GM12878 (cell line): ENCODE data around the gene LRRC7.

ENCODE experiments used
- BCLAF1 ChIP-seq: fragments of 450-650 bp; IDR thresholded peaks from 2 replicates; pipeline ENCODE4 v1.6.1; 2017; ENCODE audit warnings: antibody characterized with exemption, mild to moderate bottlenecking, moderate library complexity
- BHLHE40 ChIP-seq, 2 experiments: fragments of 450-650 bp in 1 of 2; IDR thresholded peaks; 2 replicates each; pipeline ENCODE4 v1.6.1; 2011 to 2017; ENCODE audit warnings: low read depth in 2 of 2, borderline replicate concordance in 1 of 2, improper control_type of control experiment in 1 of 2, low read length in 1 of 2, mild to moderate bottlenecking in 1 of 2
- BRCA1 ChIP-seq: IDR thresholded peaks from 2 replicates; pipeline ENCODE4 v1.6.1; 2011; ENCODE audit warnings: low read depth, low read length, improper control_type of control experiment
- CEBPZ ChIP-seq: fragments of 150-350 bp; IDR thresholded peaks from 2 replicates; pipeline ENCODE4 v1.6.1; 2016; ENCODE audit warnings: low read depth, low read length
- CTCF ChIP-seq, 3 experiments: IDR thresholded peaks in 2 of 3; conservative IDR thresholded peaks in 1 of 3; 2 replicates each; pipeline ENCODE4 v1.5.1; 2011; ENCODE audit warnings: low read depth in 3 of 3, low read length in 3 of 3, mild to moderate bottlenecking in 3 of 3, control low read depth in 2 of 3, moderate library complexity in 2 of 3, inconsistent platforms in 1 of 3, mixed read lengths in 1 of 3; ENCODE audit not compliant: control insufficient read depth in 2 of 3, insufficient read depth in 1 of 3; ENCODE audit errors: extremely low read depth in 1 of 3
- EZH2 ChIP-seq: IDR thresholded peaks from 2 replicates; pipeline ENCODE4 v1.6.1; 2012; ENCODE audit warnings: low read depth, mild to moderate bottlenecking, control low read depth, inconsistent platforms, low read length, borderline replicate concordance; ENCODE audit not compliant: control insufficient read depth
- FOXK2 ChIP-seq: fragments of 450-650 bp; IDR thresholded peaks from 2 replicates; pipeline ENCODE4 v1.6.1; 2017; ENCODE audit warnings: mild to moderate bottlenecking, moderate library complexity
- JUND ChIP-seq: IDR thresholded peaks from 2 replicates; pipeline ENCODE4 v1.6.1; 2012; ENCODE audit warnings: low read depth, mild to moderate bottlenecking, low read length, improper control_type of control experiment, moderate library complexity
- POLR2A ChIP-seq: IDR thresholded peaks from 2 replicates; pipeline ENCODE4 v1.6.1; 2011; ENCODE audit warnings: low read depth, mild to moderate bottlenecking, low read length
- RAD51 ChIP-seq: fragments of 450-650 bp; IDR thresholded peaks from 2 replicates; pipeline ENCODE4 v1.6.1; 2016; ENCODE audit warnings: moderate library complexity, mild to moderate bottlenecking, inconsistent platforms
- TCF12 ChIP-seq: IDR thresholded peaks from 2 replicates; pipeline ENCODE4 v1.6.1; 2011; ENCODE audit warnings: low read depth, mild to moderate bottlenecking, low read length
- ZSCAN29 ChIP-seq: fragments of 450-650 bp; IDR thresholded peaks from 2 replicates; pipeline ENCODE4 v1.6.1; 2017; ENCODE audit warnings: mild to moderate bottlenecking, moderate library complexity

DNA sequence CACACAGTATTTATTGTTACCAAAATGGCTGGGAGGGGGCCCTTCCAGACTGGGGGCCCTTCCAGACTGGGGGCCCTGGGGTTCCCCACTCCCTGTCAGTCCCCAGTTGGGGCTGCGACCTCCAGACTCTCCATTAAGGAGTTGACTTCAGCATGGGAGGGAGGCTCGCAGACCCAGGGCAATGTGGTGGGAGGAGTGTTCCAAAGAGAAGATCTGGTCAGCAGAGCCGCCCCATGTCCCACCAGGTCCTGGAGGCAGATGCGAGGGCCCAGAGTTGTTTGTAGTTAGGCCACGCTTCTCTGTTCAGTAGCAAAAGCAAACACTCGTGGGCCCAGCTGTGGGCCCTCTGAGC, 352.2 kb downstream of the LRRC7 start:
- TF ChIP-seq TCF12 (no peak), CEBPZ (no peak), POLR2A (no peak), RAD51 (no peak), JUND (no peak), EZH2 (no peak), CTCF (IDR thresholded peaks at IDR 0.05 in 2 of 3, conservative IDR thresholded peaks at IDR 0.05 in 1 of 3; ENCODE audit: control insufficient read depth in 2 of 3, extremely low read depth in 1 of 3, insufficient read depth in 1 of 3, low read depth in 3 of 3, low read length in 3 of 3) (no peak), BRCA1 (no peak), BCLAF1 (no peak), BHLHE40 (IDR thresholded peaks at IDR 0.05; ENCODE audit: borderline replicate concordance in 1 of 2, low read depth in 2 of 2, low read length in 1 of 2) (no peak), FOXK2 (no peak), ZSCAN29 (no peak)
